Spleen (tissue), 7 donors: ENCODE measurements around the gene CCL17.

Source experiments
- CTCF ChIP-seq, 11 experiments: fragments of 200-600 bp in 7 of 11; fragments of 450-650 bp in 4 of 11; sonication (generic) in 4 of 11; IDR thresholded peaks in 8 of 11; conservative IDR thresholded peaks in 3 of 11; 1 replicate in 7 of 11; 2 replicates in 4 of 11; pipeline versions ENCODE4 v1.4.0 to v1.8.0; 2016 to 2021; ENCODE audit warnings: antibody characterized with exemption in 11 of 11, inconsistent platforms in 4 of 11, mild to moderate bottlenecking in 1 of 11
- POLR2A ChIP-seq, 3 donors: fragments of 450-650 bp; IDR thresholded peaks; one replicate each; pipeline ENCODE4 v1.5.1; 2017; ENCODE audit warnings: antibody characterized with exemption in 3 of 3, mild to moderate bottlenecking in 1 of 3
- POLR2AphosphoS5 ChIP-seq, 3 donors: sonication (generic); formaldehyde crosslinking; IDR thresholded peaks; one replicate each; pipeline ENCODE4 v1.5.1; 2017; ENCODE audit warnings: antibody characterized with exemption in 3 of 3
- donor health status: DM: no; HTN: no; CAD: no; lungs with moderate emphysema.
- donor health status: DM: no; HTN: no; CAD: no.
- donor health status: DM: no; HTN: no; CAD: no.

- TF ChIP-seq CTCF (IDR thresholded peaks at IDR 0.05 in 8 of 11, conservative IDR thresholded peaks at IDR 0.05 in 3 of 11) (no peak), POLR2AphosphoS5 (IDR thresholded peaks at IDR 0.05) (no peak), POLR2A (IDR thresholded peaks at IDR 0.05) (no peak)
These were observed 9.2 kb downstream of the CCL17 start for GRCh38 chr16:57413733-57414132.
